Measurements from ENCODE around the gene GRM2. TPM values are rescaled to one million over a fixed set of nuclear protein-coding genes. Genes with fewer than 3 reads are reported as not detected.
"Not testable (repeated sequence)": the region's sequence is repeated elsewhere in the genome, so short reads cannot be mapped to it uniquely, and the experiment has no call there.

Gene GRM2
- total RNA-seq, 4 donors from 2014 or later: 0.16 to 0.27 TPM; not detected in 2

DNA sequence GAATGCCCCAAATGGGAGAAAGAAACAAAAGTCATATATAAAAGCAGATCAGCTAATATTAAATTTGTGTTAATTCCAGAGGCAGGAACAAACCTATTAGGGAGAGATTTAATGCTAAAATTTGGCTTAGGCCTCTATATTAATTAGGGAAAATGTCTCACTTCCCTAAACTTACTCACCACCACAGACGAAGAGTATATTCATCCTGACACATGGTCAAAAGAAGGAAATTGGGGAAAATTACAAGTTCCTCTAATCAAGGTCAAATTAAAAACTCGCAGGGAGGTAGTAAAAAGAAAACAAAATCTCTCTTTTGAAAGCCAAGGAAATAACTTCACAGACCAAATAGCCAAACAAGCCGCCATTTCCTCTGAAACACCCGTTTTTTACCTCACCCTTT, 32.2 kb downstream of the GRM2 start:
- 52 to 61% methylated on average over 3 to 4 of the region's 4 CpGs for WGBS, 2 donors (ENCODE audit: low coverage in 1 of 2)
- no peaks in the 10 kb centered on the region for H3K4me1 ChIP-seq
- DNase-seq: no peak
- H3K36me3 ChIP-seq: no peaks in the 10 kb centered on the region
- in situ Hi-C loops (cut with MboI; ENCODE audit: low pct_ligation_motif_present in 1 of 4, low pct_unique_long_range_greater_than_20kb in 1 of 4, low sequenced_read_pairs in 3 of 4) (no loop called here), intact Hi-C loops (cut with DNase I; ENCODE audit: low total_unique reads) (no loop called here)
- TF ChIP-seq POLR2AphosphoS5 (IDR thresholded peaks at IDR 0.05) (no peak), EP300 (IDR thresholded peaks at IDR 0.05; ENCODE audit: low read depth) (no peak), POLR2A (IDR thresholded peaks at IDR 0.05) (no peak)
- TF ChIP-seq, protein P1, sequence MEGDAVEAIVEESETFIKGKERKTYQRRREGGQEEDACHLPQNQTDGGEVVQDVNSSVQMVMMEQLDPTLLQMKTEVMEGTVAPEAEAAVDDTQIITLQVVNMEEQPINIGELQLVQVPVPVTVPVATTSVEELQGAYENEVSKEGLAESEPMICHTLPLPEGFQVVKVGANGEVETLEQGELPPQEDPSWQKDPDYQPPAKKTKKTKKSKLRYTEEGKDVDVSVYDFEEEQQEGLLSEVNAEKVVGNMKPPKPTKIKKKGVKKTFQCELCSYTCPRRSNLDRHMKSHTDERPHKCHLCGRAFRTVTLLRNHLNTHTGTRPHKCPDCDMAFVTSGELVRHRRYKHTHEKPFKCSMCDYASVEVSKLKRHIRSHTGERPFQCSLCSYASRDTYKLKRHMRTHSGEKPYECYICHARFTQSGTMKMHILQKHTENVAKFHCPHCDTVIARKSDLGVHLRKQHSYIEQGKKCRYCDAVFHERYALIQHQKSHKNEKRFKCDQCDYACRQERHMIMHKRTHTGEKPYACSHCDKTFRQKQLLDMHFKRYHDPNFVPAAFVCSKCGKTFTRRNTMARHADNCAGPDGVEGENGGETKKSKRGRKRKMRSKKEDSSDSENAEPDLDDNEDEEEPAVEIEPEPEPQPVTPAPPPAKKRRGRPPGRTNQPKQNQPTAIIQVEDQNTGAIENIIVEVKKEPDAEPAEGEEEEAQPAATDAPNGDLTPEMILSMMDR (IDR thresholded peaks at IDR 0.05): no peak
- no peak overlapping the region for H3K27ac ChIP-seq
- peaks cover 15% of the 10 kb centered on the region for H3K27me3 ChIP-seq
- no peaks in the 10 kb centered on the region for H3K9me3 ChIP-seq
- no peak overlapping the region for H3K4me3 ChIP-seq

DNA sequence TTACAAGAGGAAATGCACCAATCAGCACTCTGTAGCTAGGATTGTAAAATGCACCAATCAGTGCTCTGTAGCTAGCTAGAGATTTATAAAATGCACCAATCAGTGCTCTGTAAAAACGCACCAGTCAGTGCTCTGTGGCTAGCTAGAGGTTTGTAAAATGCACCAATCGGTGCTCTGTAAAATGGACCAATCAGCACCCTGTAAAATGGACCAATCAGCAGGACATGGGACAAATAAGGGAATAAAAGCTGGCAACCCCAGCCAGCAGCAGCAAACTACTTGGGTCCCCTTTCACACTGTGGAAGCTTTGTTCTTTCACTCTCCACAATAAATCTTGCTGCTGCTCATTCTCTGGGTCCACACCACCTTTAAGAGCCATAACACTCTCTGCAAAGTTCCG, 35.5 kb downstream of the GRM2 start:
- H3K27me3 ChIP-seq; H3K4me1 ChIP-seq; intact Hi-C loops (cut with DNase I; ENCODE audit: low total_unique reads); DNase-seq; H3K9me3 ChIP-seq; H3K36me3 ChIP-seq; H3K27ac ChIP-seq; H3K4me3 ChIP-seq; in situ Hi-C loops (cut with MboI; ENCODE audit: low pct_ligation_motif_present in 1 of 4, low pct_unique_long_range_greater_than_20kb in 1 of 4, low sequenced_read_pairs in 3 of 4): not testable (repeated sequence)
- WGBS, 2 donors (ENCODE audit: low coverage in 1 of 2): 92 to 100% methylated on average over 1 to 3 of the region's 3 CpGs

DNA sequence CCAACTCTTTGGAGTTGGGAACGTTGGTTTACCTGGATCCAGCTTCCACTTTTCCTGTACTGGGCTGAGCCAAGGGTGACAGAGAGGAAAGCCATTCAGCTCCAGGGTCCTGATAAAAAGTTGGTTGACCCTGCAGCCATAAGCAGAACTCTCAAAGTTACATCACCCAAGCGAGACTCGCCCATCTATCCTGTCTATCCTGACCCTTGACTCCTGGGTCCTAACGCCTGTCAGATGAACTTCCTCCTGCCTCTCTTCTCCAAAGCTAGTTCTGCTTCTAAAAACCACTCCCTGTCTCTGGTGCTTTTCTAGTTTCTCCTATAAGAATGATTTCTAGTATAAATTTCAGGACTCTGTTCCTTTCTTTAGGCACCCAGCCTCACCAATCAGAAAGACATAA, 36.1 kb downstream of the GRM2 start:
- DNase-seq; in situ Hi-C loops (cut with MboI; ENCODE audit: low pct_ligation_motif_present in 1 of 4, low pct_unique_long_range_greater_than_20kb in 1 of 4, low sequenced_read_pairs in 3 of 4): not testable (repeated sequence)
- WGBS, 2 donors (ENCODE audit: low coverage in 1 of 2): 34 to 45% methylated on average over 3 to 4 of the region's 4 CpGs

DNA sequence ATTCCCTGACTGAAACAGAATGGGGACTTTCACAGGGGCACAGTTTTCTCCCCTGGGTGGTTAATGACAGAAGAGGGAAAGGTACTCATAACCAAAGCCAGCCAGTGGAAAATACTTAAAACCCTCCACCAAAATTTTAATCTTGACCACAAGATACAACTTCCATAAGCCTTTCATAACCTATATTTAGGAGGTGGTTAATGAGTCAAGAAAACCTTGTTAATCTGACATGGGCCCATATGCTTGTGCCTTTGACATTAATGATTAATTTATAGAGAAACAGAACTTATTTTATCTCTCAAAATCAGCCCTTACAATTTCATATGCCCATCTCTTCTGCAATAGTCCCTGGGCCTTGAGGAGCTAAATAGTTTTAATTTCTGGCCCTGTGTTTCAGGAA, 41.0 kb downstream of the GRM2 start:
- DNase-seq: no peak
- Histone ChIP-seq H3K9me3 (no peaks in the 10 kb centered on the region), H3K4me3 (no peak overlapping the region), H3K27ac (no peak overlapping the region), H3K36me3 (no peaks in the 10 kb centered on the region), H3K4me1 (no peaks in the 10 kb centered on the region), H3K27me3 (no peaks in the 10 kb centered on the region)
- in situ Hi-C loops (cut with MboI; ENCODE audit: low pct_ligation_motif_present in 1 of 4, low pct_unique_long_range_greater_than_20kb in 1 of 4, low sequenced_read_pairs in 3 of 4) (no loop called here), intact Hi-C loops (cut with DNase I; ENCODE audit: low total_unique reads) (no loop called here)
- TF ChIP-seq POLR2AphosphoS5 (IDR thresholded peaks at IDR 0.05) (no peak), EP300 (IDR thresholded peaks at IDR 0.05; ENCODE audit: low read depth) (no peak)
- TF ChIP-seq, protein P1 (IDR thresholded peaks at IDR 0.05): no peak

More for the DNA sequence above, 36.1 kb downstream of the GRM2 start:
- H3K36me3 ChIP-seq; H3K27ac ChIP-seq; H3K9me3 ChIP-seq; H3K27me3 ChIP-seq; intact Hi-C loops (cut with DNase I; ENCODE audit: low total_unique reads); H3K4me1 ChIP-seq; H3K4me3 ChIP-seq: not testable (repeated sequence)

DNA sequence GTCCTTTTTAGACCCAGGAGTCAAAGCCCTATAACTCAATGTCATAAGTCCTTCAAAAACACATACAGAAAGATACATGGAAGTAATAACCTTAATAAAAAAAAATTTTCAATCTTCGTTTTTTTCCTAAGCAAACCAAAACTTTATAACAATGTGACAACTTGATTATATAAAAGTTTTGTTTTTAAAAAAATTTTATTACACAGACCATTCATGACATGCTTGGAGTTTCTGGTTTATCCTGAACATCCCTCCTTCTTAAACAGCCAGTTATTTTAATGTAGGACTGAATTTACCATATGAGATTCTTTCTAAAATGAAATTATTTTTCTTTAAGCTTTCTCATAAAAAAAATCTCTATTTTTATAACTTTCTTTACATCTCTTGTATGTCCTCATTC, 41.5 kb downstream of the GRM2 start:
- in situ Hi-C loops (cut with MboI; ENCODE audit: low pct_ligation_motif_present in 1 of 4, low pct_unique_long_range_greater_than_20kb in 1 of 4, low sequenced_read_pairs in 3 of 4): no loop called here
- no peaks in the 10 kb centered on the region for H3K36me3 ChIP-seq
- no peak for TF ChIP-seq POLR2AphosphoS5 (IDR thresholded peaks at IDR 0.05)
- TF ChIP-seq, protein P1 (IDR thresholded peaks at IDR 0.05): no peak
- TF ChIP-seq EP300 (IDR thresholded peaks at IDR 0.05; ENCODE audit: low read depth): no peak

More for the DNA sequence above, 41.5 kb downstream of the GRM2 start:
- intact Hi-C loops (cut with DNase I; ENCODE audit: low total_unique reads): no loop called here
- no peaks in the 10 kb centered on the region for H3K4me1 ChIP-seq
- 36 to 64% methylated on average over 1 of the region's 1 CpG for WGBS, 2 donors (ENCODE audit: low coverage in 1 of 2)
- no peaks in the 10 kb centered on the region for H3K9me3 ChIP-seq
- DNase-seq: no peak
- peaks cover 2% of the 10 kb centered on the region for H3K27me3 ChIP-seq
- no peak overlapping the region for H3K4me3 ChIP-seq
- no peak overlapping the region for H3K27ac ChIP-seq

Data from transverse colon (tissue), 4 donors.